Hepatocyte (in vitro differentiated cells): ENCODE results near the gene DCC. TPM values are rescaled to one million over a fixed set of nuclear protein-coding genes. Genes with fewer than 3 reads are reported as not detected.
A peak's percentile ranks its signal among the peaks of the same experiment; 100 is the strongest.

Experiments used
- DNase-seq: peaks from one replicate; pipeline ENCODE4 v3.0.0-alpha.2; 2016; ENCODE audit warnings: low spot score
- H2AFZ ChIP-seq: fragments of 200-600 bp; sonication (generic); 2 replicates; pipeline ENCODE4 v1.6.0; 2016; ENCODE audit warnings: antibody characterized with exemption, mild to moderate bottlenecking
- H3K27ac ChIP-seq: fragments of 200-600 bp; sonication (generic); 2 replicates; pipeline ENCODE4 v1.5.1; 2016; ENCODE audit warnings: mild to moderate bottlenecking
- H3K27me3 ChIP-seq: fragments of 200-600 bp; sonication (generic); 2 replicates; pipeline ENCODE4 v1.6.1; 2016
- H3K36me3 ChIP-seq: fragments of 200-600 bp; sonication (generic); replicated peaks from 2 replicates; pipeline ENCODE4 v1.5.1; 2016; ENCODE audit warnings: low read depth; ENCODE audit not compliant: insufficient read depth
- H3K4me1 ChIP-seq: fragments of 200-600 bp; sonication (generic); 2 replicates; pipeline ENCODE4 v1.5.1; 2016; ENCODE audit warnings: mild to moderate bottlenecking, moderate library complexity; ENCODE audit not compliant: insufficient read depth
- H3K4me2 ChIP-seq: fragments of 200-600 bp; sonication (generic); 2 replicates; pipeline ENCODE4 v1.6.0; 2016
- H3K4me3 ChIP-seq: fragments of 200-600 bp; sonication (generic); 2 replicates; pipeline ENCODE4 v1.5.1; 2016; ENCODE audit warnings: mild to moderate bottlenecking
- H3K79me2 ChIP-seq: fragments of 200-600 bp; sonication (generic); 2 replicates; pipeline ENCODE4 v1.6.0; 2017; ENCODE audit warnings: mild to moderate bottlenecking
- H3K9me2 ChIP-seq: fragments of 200-600 bp; sonication (generic); replicated peaks from 2 replicates; pipeline ENCODE4 v1.6.0; 2017; ENCODE audit warnings: mild to moderate bottlenecking; ENCODE audit not compliant: insufficient read depth
- H3K9me3 ChIP-seq: fragments of 200-600 bp; sonication (generic); 2 replicates; pipeline ENCODE4 v1.5.1; 2016; ENCODE audit warnings: low read depth, mild to moderate bottlenecking
- H4K20me1 ChIP-seq: fragments of 200-600 bp; sonication (generic); 2 replicates; pipeline ENCODE4 v1.6.0; 2016; ENCODE audit warnings: mild to moderate bottlenecking; ENCODE audit not compliant: insufficient read depth, poor library complexity, severe bottlenecking
- CTCF ChIP-seq: fragments of 200-600 bp; sonication (generic); IDR thresholded peaks from 2 replicates; pipeline ENCODE4 v1.5.1; 2016; ENCODE audit warnings: antibody characterized with exemption, mild to moderate bottlenecking; ENCODE audit not compliant: poor library complexity
- EZH2 ChIP-seq: fragments of 200-600 bp; sonication (generic); IDR thresholded peaks from 2 replicates; pipeline ENCODE4 v1.6.1; 2016; ENCODE audit warnings: antibody characterized with exemption, mild to moderate bottlenecking, borderline replicate concordance
- EZH2phosphoT487 ChIP-seq: fragments of 200-600 bp; sonication (generic); IDR thresholded peaks from one replicate; pipeline ENCODE4 v1.6.1; 2018; ENCODE audit warnings: antibody characterized with exemption, mild to moderate bottlenecking, low read depth, moderate library complexity; ENCODE audit not compliant: unreplicated experiment, severe bottlenecking
- WGBS: methylation state at CpG from one replicate; pipeline ENCODE4 v1.1.6; 2016; ENCODE audit warnings: low lambda C conversion rate; ENCODE audit errors: missing lambda C conversion rate; 5-methylcytosine and 5-hydroxymethylcytosine counted together
- polyA plus RNA-seq: library from polyadenylated mRNA; unstranded; fragments of >200 nt; fragmentation: Nextera tagmentation; extraction: Ambion mirVana; gene quantifications from 2 replicates; pipeline ENCODE4 v1.2.1, GENCODE V29; 2016
- total RNA-seq: library from RNA; depleted of rRNA; stranded (reverse); fragments of >200 nt; gene quantifications from 2 replicates; pipeline ENCODE4 v1.2.3, GENCODE V29; 2014

The DCC gene
- total and polyA plus RNA-seq, 2 experiments from 2014 or later: 1.0 to 3.5 TPM

DNA sequence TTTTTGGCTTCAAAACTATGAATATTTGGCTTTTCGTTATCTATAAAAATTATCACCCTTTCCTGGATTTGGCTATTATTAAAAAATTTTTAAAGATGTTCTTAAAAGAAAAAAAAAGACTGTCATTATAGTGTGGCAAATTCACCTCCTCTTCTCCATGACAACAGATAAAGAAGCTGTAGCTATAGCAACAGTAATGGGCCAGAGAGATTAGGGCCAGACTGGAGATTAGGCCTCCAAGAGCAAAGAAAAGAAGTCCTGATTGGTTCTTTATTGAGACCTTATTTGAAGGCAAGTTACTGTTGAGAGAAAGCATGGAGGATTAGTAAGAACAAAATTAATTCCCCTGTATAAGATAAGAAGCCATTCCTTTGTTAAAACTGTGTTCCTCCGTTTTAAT lies 812.5 kb downstream of the DCC start:
- DNase-seq: no peak
- H3K36me3 ChIP-seq: no peaks in the 10 kb centered on the region
- H3K4me1 ChIP-seq: no peaks in the 10 kb centered on the region
- H3K79me2 ChIP-seq: no peaks in the 10 kb centered on the region
- H3K4me3 ChIP-seq: no peak overlapping the region
- no peaks in the 10 kb centered on the region for H3K27me3 ChIP-seq
- no peak overlapping the region for H3K4me2 ChIP-seq
- H4K20me1 ChIP-seq: no peaks in the 10 kb centered on the region
- TF ChIP-seq CTCF (no peak), EZH2phosphoT487 (no peak), EZH2 (no peak)
- no peak overlapping the region for H2AFZ ChIP-seq
- H3K9me2 ChIP-seq: no peaks in the 10 kb centered on the region
- no peaks in the 10 kb centered on the region for H3K9me3 ChIP-seq
- 68% methylated on average over 2 of the region's 2 CpGs for WGBS
- no peak overlapping the region for H3K27ac ChIP-seq

GRCh38 chr18:53153281-53153680 lies 813.3 kb downstream of the DCC start:
- Histone ChIP-seq H3K79me2 (no peaks in the 10 kb centered on the region), H3K9me2 (no peaks in the 10 kb centered on the region), H3K27me3 (no peaks in the 10 kb centered on the region), H4K20me1 (no peaks in the 10 kb centered on the region), H2AFZ (no peak overlapping the region), H3K9me3 (no peaks in the 10 kb centered on the region), H3K4me2 (no peak overlapping the region), H3K36me3 (no peaks in the 10 kb centered on the region), H3K27ac (no peak overlapping the region), H3K4me3 (no peak overlapping the region), H3K4me1 (no peaks in the 10 kb centered on the region)
- DNase-seq: peak; percentile 16
- TF ChIP-seq EZH2phosphoT487 (no peak), CTCF (peak; percentile 49)
- 26% methylated on average over 4 of the region's 4 CpGs for WGBS

GRCh38 chr18:53153800-53154199 lies 813.8 kb downstream of the DCC start:
- no peak for DNase-seq
- no peaks in the 10 kb centered on the region for H3K27me3 ChIP-seq
- no peak overlapping the region for H3K4me2 ChIP-seq
- no peak overlapping the region for H2AFZ ChIP-seq
- no peaks in the 10 kb centered on the region for H3K9me2 ChIP-seq
- H3K27ac ChIP-seq: no peak overlapping the region
- no peaks in the 10 kb centered on the region for H3K4me1 ChIP-seq
- 77% methylated on average over 5 of the region's 5 CpGs for WGBS
- H4K20me1 ChIP-seq: no peaks in the 10 kb centered on the region
- no peaks in the 10 kb centered on the region for H3K9me3 ChIP-seq
- H3K36me3 ChIP-seq: no peaks in the 10 kb centered on the region
- no peak overlapping the region for H3K4me3 ChIP-seq
- no peak for TF ChIP-seq EZH2phosphoT487
- TF ChIP-seq CTCF: no peak
- TF ChIP-seq EZH2: no peak
- no peaks in the 10 kb centered on the region for H3K79me2 ChIP-seq

DNA sequence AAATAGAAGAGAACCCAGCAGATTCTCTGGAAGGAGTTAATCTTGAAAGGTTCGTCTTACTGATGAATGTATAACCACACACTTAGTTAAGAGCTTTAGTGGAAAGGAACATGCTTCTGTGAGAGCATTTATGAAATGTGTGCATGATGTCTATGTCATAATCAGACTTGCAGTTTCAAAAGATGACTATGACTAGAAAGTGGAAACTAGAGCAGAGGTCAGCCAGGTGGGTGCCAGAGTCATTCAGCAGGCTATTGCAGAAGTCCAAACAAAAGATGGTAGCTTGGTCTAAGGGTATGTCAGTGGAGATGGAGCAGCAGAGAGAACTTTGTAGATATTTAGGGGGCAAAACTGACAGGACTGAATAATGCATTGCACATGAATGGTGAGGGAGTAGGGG lies 825.8 kb downstream of the DCC start:
- Histone ChIP-seq H3K9me3 (no peaks in the 10 kb centered on the region), H4K20me1 (no peaks in the 10 kb centered on the region), H3K36me3 (no peaks in the 10 kb centered on the region), H3K79me2 (no peaks in the 10 kb centered on the region), H3K4me1 (no peaks in the 10 kb centered on the region), H3K9me2 (no peaks in the 10 kb centered on the region), H3K4me2 (no peak overlapping the region), H3K4me3 (no peak overlapping the region), H3K27me3 (no peaks in the 10 kb centered on the region), H3K27ac (no peak overlapping the region), H2AFZ (no peak overlapping the region)
- WGBS: 84% methylated on average over 1 of the region's 1 CpG
- TF ChIP-seq CTCF: no peak
- no peak for TF ChIP-seq EZH2phosphoT487
- no peak for TF ChIP-seq EZH2
- no peak for DNase-seq
